Stimulated activated naive CD8-positive, alpha-beta T cell treated with anti-CD3 and anti-CD28 coated beads, Interleukin-15, Interleukin-2, amounts not matched to agents 100 ng/mL and 50 ng/mL, for 24 hours (primary cell): ENCODE measurements around the gene PIGR.
"Not testable (repeated sequence)": the region's sequence is repeated elsewhere in the genome, so short reads cannot be mapped to it uniquely, and the experiment has no call there.

Source experiments
- H3K27ac Mint-ChIP-seq: one replicate; pipeline ENCODE4 v1.8.0; 2021; ENCODE audit warnings: mild to moderate bottlenecking, mixed read lengths
- H3K27me3 Mint-ChIP-seq: one replicate; pipeline ENCODE4 v1.8.0; 2021; ENCODE audit warnings: mixed read lengths
- H3K36me3 Mint-ChIP-seq: one replicate; pipeline ENCODE4 v1.8.0; 2021; ENCODE audit warnings: low read depth, mixed read lengths
- H3K4me1 Mint-ChIP-seq: one replicate; pipeline ENCODE4 v1.8.0; 2021; ENCODE audit warnings: low read depth, mixed read lengths
- H3K4me3 Mint-ChIP-seq: one replicate; pipeline ENCODE4 v1.8.0; 2021; ENCODE audit warnings: mild to moderate bottlenecking, mixed read lengths
- H3K9me3 Mint-ChIP-seq: one replicate; pipeline ENCODE4 v1.8.0; 2021; ENCODE audit warnings: mixed read lengths

The PIGR gene

GRCh38 chr1:206931709-206932108, 14.6 kb downstream of the PIGR start:
- Mint-ChIP-seq H3K27me3 (no peaks in the 10 kb centered on the region), H3K36me3 (no peaks in the 10 kb centered on the region), H3K4me1 (peaks cover 65% of the 10 kb centered on the region), H3K9me3 (no peaks in the 10 kb centered on the region), H3K4me3 (no peak overlapping the region), H3K27ac (peak overlapping the region; percentile 52)

- peak overlapping the region; percentile 69 for H3K4me3 Mint-ChIP-seq
- peaks cover 72% of the 10 kb centered on the region for H3K4me1 Mint-ChIP-seq
- H3K36me3 Mint-ChIP-seq, result no peaks in the 10 kb centered on the region
- H3K27ac Mint-ChIP-seq, result peak overlapping the region; percentile 97
- H3K27me3 Mint-ChIP-seq, result no peaks in the 10 kb centered on the region
- no peaks in the 10 kb centered on the region for H3K9me3 Mint-ChIP-seq
These were observed 16.0 kb downstream of the PIGR start for GRCh38 chr1:206930210-206930798.

- H3K9me3 Mint-ChIP-seq, result no peaks in the 10 kb centered on the region
- H3K4me3 Mint-ChIP-seq, result peak overlapping the region; percentile 69
- H3K27me3 Mint-ChIP-seq, result no peaks in the 10 kb centered on the region
- H3K36me3 Mint-ChIP-seq, result no peaks in the 10 kb centered on the region
- H3K4me1 Mint-ChIP-seq, result peaks cover 72% of the 10 kb centered on the region
- peak overlapping the region; percentile 97 for H3K27ac Mint-ChIP-seq
These were observed 16.7 kb downstream of the PIGR start for GRCh38 chr1:206929524-206929923.

- Mint-ChIP-seq H3K4me1 (peaks cover 49% of the 10 kb centered on the region), H3K4me3 (no peak overlapping the region), H3K36me3 (no peaks in the 10 kb centered on the region), H3K9me3 (no peaks in the 10 kb centered on the region), H3K27me3 (no peaks in the 10 kb centered on the region), H3K27ac (peak overlapping the region; percentile 45)
These were observed 20.0 kb downstream of the PIGR start for GRCh38 chr1:206926286-206926685.

- no peak overlapping the region for H3K27ac Mint-ChIP-seq
- peaks cover 38% of the 10 kb centered on the region for H3K4me1 Mint-ChIP-seq
- no peaks in the 10 kb centered on the region for H3K27me3 Mint-ChIP-seq
- no peaks in the 10 kb centered on the region for H3K36me3 Mint-ChIP-seq
- no peak overlapping the region for H3K4me3 Mint-ChIP-seq
- H3K9me3 Mint-ChIP-seq, result no peaks in the 10 kb centered on the region
These were observed 21.0 kb downstream of the PIGR start for GRCh38 chr1:206925106-206925736.

- H3K27me3 Mint-ChIP-seq, result no peaks in the 10 kb centered on the region
- H3K27ac Mint-ChIP-seq, result no peak overlapping the region
- no peaks in the 10 kb centered on the region for H3K9me3 Mint-ChIP-seq
- peaks cover 33% of the 10 kb centered on the region for H3K4me1 Mint-ChIP-seq
- no peak overlapping the region for H3K4me3 Mint-ChIP-seq
- peaks cover 3% of the 10 kb centered on the region for H3K36me3 Mint-ChIP-seq
These were observed 21.6 kb downstream of the PIGR start for GRCh38 chr1:206924592-206925105.

- peaks cover 30% of the 10 kb centered on the region for H3K4me1 Mint-ChIP-seq
- H3K27me3 Mint-ChIP-seq, H3K27ac Mint-ChIP-seq, H3K36me3 Mint-ChIP-seq, H3K9me3 Mint-ChIP-seq, H3K4me3 Mint-ChIP-seq: not testable (repeated sequence)
These were observed 22.2 kb downstream of the PIGR start for GRCh38 chr1:206923961-206924557.

- H3K27me3 Mint-ChIP-seq, result no peaks in the 10 kb centered on the region
- no peak overlapping the region for H3K27ac Mint-ChIP-seq
- peaks cover 26% of the 10 kb centered on the region for H3K4me1 Mint-ChIP-seq
- H3K4me3 Mint-ChIP-seq, result no peak overlapping the region
- peaks cover 5% of the 10 kb centered on the region for H3K36me3 Mint-ChIP-seq
- no peaks in the 10 kb centered on the region for H3K9me3 Mint-ChIP-seq
These were observed 23.0 kb downstream of the PIGR start for GRCh38 chr1:206923009-206923960.

- Mint-ChIP-seq H3K4me1 (peaks cover 26% of the 10 kb centered on the region), H3K36me3 (peaks cover 13% of the 10 kb centered on the region), H3K4me3 (no peak overlapping the region), H3K9me3 (no peaks in the 10 kb centered on the region), H3K27ac (no peak overlapping the region), H3K27me3 (no peaks in the 10 kb centered on the region)
These were observed 23.7 kb downstream of the PIGR start for GRCh38 chr1:206922524-206922923.

GRCh38 chr1:206921772-206922265, 24.4 kb downstream of the PIGR start, which contains the start of gene FCMR:
FCMR (minus strand) TSS chr1:206921941; CDS start chr1:206921854, 87 bp downstream.
- Mint-ChIP-seq H3K4me3 (no peak within 1 kb of the TSS), H3K4me1 (peaks cover 28% of the 10 kb centered on the region), H3K36me3 (peaks cover 18% of the 10 kb centered on the region), H3K27ac (no peak within 1 kb of the TSS), H3K9me3 (no peaks in the 10 kb centered on the region), H3K27me3 (no peaks in the 10 kb centered on the region)

- H3K9me3 Mint-ChIP-seq, result no peaks in the 10 kb centered on the region
- H3K4me1 Mint-ChIP-seq, result peaks cover 58% of the 10 kb centered on the region
- peak overlapping the region; percentile 94 for H3K27ac Mint-ChIP-seq
- H3K27me3 Mint-ChIP-seq, result no peaks in the 10 kb centered on the region
- H3K36me3 Mint-ChIP-seq, result peaks cover 42% of the 10 kb centered on the region
- peak overlapping the region; percentile 77 for H3K4me3 Mint-ChIP-seq
These were observed 28.2 kb downstream of the PIGR start for GRCh38 chr1:206918076-206918475.

GRCh38 chr1:206916000-206916709, 30.1 kb downstream of the PIGR start:
- Mint-ChIP-seq H3K4me3 (peak overlapping the region; percentile 78), H3K4me1 (peaks cover 78% of the 10 kb centered on the region), H3K27ac (peak overlapping the region; percentile 94), H3K36me3 (peaks cover 56% of the 10 kb centered on the region), H3K27me3 (no peaks in the 10 kb centered on the region), H3K9me3 (no peaks in the 10 kb centered on the region)

GRCh38 chr1:206915030-206915735, 31.1 kb downstream of the PIGR start:
- peak overlapping the region; percentile 94 for H3K27ac Mint-ChIP-seq
- H3K36me3 Mint-ChIP-seq, result peaks cover 56% of the 10 kb centered on the region
- H3K4me3 Mint-ChIP-seq, result peak overlapping the region; percentile 78
- H3K9me3 Mint-ChIP-seq, result no peaks in the 10 kb centered on the region
- H3K4me1 Mint-ChIP-seq, result peaks cover 87% of the 10 kb centered on the region
- H3K27me3 Mint-ChIP-seq, result no peaks in the 10 kb centered on the region
